GM19328 (cell line): ENCODE measurements around the gene BEST1.

ENCODE experiments used
- ATAC-seq: cut with Tn5 transposase; IDR thresholded peaks from one replicate; pipeline ENCODE4 v1.9.1; 2021; ENCODE audit warnings: mild to moderate bottlenecking, moderate library complexity; ENCODE audit not compliant: unreplicated experiment

Gene BEST1

DNA sequence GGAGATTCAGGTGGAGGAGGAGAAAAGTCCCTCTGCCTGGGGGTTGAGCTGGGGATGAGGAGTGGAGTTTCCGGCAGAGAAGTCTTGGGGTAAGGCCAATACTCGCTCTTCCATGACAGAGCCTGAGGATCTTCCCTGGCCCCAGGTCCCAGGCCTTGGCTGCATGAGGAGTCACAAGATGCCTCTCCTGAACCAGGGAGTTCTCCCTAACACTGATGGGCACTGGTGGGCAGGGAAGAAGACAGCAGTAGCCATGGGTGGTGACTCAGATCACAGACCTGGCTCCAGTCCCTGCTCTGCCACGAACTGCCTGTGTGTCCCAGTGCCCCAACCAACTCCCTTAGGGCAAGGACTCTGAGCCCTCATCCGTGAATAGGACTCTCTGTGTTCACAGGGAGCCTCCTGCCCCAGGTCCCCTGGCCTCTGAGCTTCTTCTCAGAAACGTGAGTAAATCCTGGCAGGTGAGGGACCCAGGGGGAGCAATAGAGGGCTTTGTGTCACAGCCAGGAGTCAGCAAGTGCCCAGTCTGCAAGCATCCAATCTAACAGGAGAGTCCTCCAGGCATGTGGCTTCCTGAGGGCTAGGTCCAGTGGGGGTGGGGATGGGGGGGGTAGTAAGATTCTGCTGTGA, 62.8 kb downstream of the BEST1 start:
- no peak for ATAC-seq
